Psoas muscle (tissue), 8 donors: ENCODE measurements around the gene SRRM3. TPM values are rescaled to one million over a fixed set of nuclear protein-coding genes. Genes with fewer than 3 reads are reported as not detected.
"Not testable (repeated sequence)": the region's sequence is repeated elsewhere in the genome, so short reads cannot be mapped to it uniquely, and the experiment has no call there.

Experiments used
- ATAC-seq, 4 donors: fragments of 200-7000 bp; cut with Tn5 transposase; one replicate each; pipeline ENCODE4 v1.9.1; 2020; ENCODE audit warnings: moderate library complexity in 3 of 4, mild to moderate bottlenecking in 2 of 4
- DNase-seq, 2 donors: peaks; one replicate each; pipeline ENCODE4 v3.0.0-alpha.2; 2020
- H3K27ac ChIP-seq: fragments of 200-600 bp; one replicate; pipeline ENCODE4 v1.8.0; 2022
- H3K27me3 ChIP-seq, 3 donors: fragments of 200-600 bp in 1 of 3; one replicate each; pipeline versions ENCODE4 v1.6.1 to v1.8.0; 2013 to 2022; ENCODE audit warnings: low read length in 2 of 3, mild to moderate bottlenecking in 2 of 3, moderate library complexity in 1 of 3; ENCODE audit not compliant: insufficient read depth in 3 of 3
- H3K36me3 ChIP-seq, 2 donors: fragments of 200-600 bp in 1 of 2; one replicate each; pipeline versions ENCODE4 v1.6.1 to v1.8.0; 2013 to 2022; ENCODE audit warnings: low read depth in 1 of 2, mild to moderate bottlenecking in 1 of 2, moderate library complexity in 1 of 2; ENCODE audit not compliant: insufficient read depth in 1 of 2
- H3K4me1 ChIP-seq: fragments of 200-600 bp; one replicate; pipeline ENCODE4 v1.8.0; 2022
- H3K4me3 ChIP-seq: fragments of 200-600 bp; one replicate; pipeline ENCODE4 v1.8.0; 2022; ENCODE audit warnings: mild to moderate bottlenecking
- H3K9me3 ChIP-seq: fragments of 200-600 bp; one replicate; pipeline ENCODE4 v1.8.0; 2022
- WGBS, 3 donors: extraction: QIAGEN DNeasy Blood & Tissue Kit; methylation state at CpG; one replicate each; pipeline versions ENCODE4 v1.1.6 to v1.1.7; 2013; 5-methylcytosine and 5-hydroxymethylcytosine counted together
- intact Hi-C, 2 donors: fragments of 100-400 bp; cut with DNase I; formaldehyde crosslinking; loops; one replicate each; pipeline versions ENCODE4 v1.11.0 to v1.14.2; 2022
- polyA plus RNA-seq, 3 donors: library from polyadenylated mRNA; stranded (reverse); fragments of 200-250 nt; gene quantifications; one replicate each; pipeline ENCODE4 v1.2.3, GENCODE V29; 2013
- total RNA-seq, 4 donors: library from RNA; stranded (reverse); fragmentation: NEBNext Ultra II Directional in 2 of 4; extraction: Animal tissue kit (Norgen Biotek cat#: 25700) in 2 of 4; gene quantifications; one replicate each; pipeline versions ENCODE4 v1.2.1 to v1.2.4, GENCODE V29; 2021 to 2023
- TF ChIP-seq, protein P1 (sequence below): fragments of 200-600 bp; IDR thresholded peaks from one replicate; pipeline ENCODE4 v1.8.0; 2022; ENCODE audit warnings: antibody characterized with exemption
- donor health status: healthy with polysubstance abuse.
- donor health status: DM: no; HTN: no; CAD: no; lungs with moderate emphysema.
- donor health status: Bipolar disorder and iron deficiency.
- donor health status: healthy.
- donor health status: DM: yes; HTN: yes; CAD: no.
- donor health status: DM: no; HTN: no; CAD: no.
- donor health status: DM: no; HTN: no; CAD: no.
- donor health status: DM: yes; HTN: yes; CAD: no.

The SRRM3 gene
- total and polyA plus RNA-seq, 7 donors = 0.48 to 5.4 (median 0.69) TPM

DNA sequence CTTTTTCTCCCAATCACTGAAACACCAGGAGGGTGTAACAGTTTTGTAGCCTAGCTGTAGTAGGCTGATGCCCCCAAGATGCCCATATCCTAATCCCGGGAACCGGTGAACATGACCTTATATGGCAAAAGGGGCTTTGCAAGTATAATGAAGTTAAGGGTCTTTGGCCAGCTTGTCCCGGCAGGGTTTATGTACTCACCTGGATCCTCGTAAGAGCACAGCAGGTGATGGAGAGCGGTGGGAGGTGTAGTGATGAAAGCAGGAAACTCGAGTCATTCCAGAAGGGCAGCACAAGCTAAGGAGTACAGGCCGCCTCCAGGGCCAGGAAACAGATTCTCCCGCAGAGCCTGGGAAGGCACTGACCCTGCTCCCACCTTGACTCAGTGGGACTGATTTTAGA lies 37.9 kb upstream of the SRRM3 start:
- H3K36me3 ChIP-seq, H3K27me3 ChIP-seq, intact Hi-C loops, H3K4me3 ChIP-seq, ATAC-seq, DNase-seq, H3K27ac ChIP-seq, H3K4me1 ChIP-seq, H3K9me3 ChIP-seq: not testable (repeated sequence)
- 43 to 53% (median 47%) methylated on average over 8 of the region's 8 CpGs for WGBS, 3 donors

DNA sequence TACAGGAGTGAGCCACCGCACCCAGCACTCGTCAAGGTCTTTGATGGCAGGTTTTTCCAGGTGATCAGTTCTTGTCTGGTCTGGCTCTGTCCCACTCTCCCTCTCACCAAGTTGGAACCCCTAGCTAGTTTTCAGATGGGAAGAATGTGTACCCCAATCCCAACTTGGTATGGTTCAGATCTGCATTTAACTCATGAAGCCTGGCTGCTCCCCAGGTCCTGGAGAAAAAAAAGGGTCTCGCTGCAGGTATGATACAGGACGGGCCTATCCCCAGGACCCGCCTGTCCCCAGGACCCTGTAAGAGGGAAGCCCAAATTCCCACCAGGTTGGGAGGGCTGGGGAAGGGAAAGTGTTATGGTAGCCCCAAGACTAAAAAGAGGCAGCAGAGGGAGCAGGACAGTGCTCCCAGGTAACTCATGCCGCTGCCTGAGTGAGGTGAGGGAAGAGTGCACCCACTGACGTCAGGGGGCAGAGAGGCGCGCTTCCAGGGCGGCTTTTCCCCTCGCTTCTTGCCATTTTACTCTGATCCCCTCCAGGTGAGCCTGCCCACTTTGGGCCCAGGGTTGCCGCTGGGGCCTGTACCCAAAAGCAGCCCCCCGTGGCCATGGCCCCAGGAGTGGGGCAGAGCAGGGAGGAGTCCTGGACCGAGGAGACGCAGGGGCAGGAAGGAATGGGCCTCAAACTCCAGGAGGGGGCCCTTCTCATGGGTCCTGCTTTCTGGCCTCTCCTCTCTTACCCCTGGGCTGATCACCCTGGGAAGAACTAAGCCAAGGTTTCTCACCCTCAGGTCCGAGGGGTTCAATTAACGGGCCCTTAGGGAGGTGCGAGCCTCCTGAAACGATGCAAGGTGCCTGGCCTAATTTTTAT lies 36.4 kb upstream of the SRRM3 start:
- H3K36me3 ChIP-seq = no peaks in the 10 kb centered on the region
- no peaks in the 10 kb centered on the region for H3K4me1 ChIP-seq
- no peak for DNase-seq
- 96 to 99% (median 97%) methylated on average over 18 to 19 of the region's 19 CpGs for WGBS, 3 donors
- TF ChIP-seq, protein P1, sequence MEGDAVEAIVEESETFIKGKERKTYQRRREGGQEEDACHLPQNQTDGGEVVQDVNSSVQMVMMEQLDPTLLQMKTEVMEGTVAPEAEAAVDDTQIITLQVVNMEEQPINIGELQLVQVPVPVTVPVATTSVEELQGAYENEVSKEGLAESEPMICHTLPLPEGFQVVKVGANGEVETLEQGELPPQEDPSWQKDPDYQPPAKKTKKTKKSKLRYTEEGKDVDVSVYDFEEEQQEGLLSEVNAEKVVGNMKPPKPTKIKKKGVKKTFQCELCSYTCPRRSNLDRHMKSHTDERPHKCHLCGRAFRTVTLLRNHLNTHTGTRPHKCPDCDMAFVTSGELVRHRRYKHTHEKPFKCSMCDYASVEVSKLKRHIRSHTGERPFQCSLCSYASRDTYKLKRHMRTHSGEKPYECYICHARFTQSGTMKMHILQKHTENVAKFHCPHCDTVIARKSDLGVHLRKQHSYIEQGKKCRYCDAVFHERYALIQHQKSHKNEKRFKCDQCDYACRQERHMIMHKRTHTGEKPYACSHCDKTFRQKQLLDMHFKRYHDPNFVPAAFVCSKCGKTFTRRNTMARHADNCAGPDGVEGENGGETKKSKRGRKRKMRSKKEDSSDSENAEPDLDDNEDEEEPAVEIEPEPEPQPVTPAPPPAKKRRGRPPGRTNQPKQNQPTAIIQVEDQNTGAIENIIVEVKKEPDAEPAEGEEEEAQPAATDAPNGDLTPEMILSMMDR = no peak
- ATAC-seq = no peak
- no peak overlapping the region for H3K4me3 ChIP-seq
- intact Hi-C loops = no loop called here
- no peak overlapping the region for H3K27ac ChIP-seq
- no peaks in the 10 kb centered on the region for H3K9me3 ChIP-seq
- no peaks in the 10 kb centered on the region for H3K27me3 ChIP-seq

DNA sequence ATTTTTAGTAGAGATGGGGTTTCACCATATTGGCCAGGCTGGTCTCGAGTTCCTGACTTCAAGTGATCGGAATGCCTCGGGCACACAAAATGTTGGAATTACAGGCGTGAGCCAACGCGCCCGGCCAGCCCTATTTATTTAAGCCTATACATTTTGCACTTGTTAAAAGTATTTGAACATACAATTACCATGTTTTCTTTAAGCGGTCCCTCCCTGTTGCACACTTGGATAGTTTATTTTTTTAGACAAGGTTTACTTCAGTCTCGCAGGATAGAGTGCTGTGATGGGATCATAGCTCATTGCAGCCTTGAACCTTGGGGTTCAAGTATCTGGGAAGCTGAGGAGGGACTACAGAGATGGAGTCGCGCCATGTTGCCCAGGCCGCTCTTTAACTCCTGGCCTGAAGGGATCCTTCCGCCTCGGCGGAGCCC lies 35.7 kb upstream of the SRRM3 start:
- no peak for ATAC-seq
- peak overlapping the region; percentile 81 for H3K4me3 ChIP-seq
- TF ChIP-seq, protein P1 = no peak
- no peaks in the 10 kb centered on the region for H3K4me1 ChIP-seq
- DNase-seq = no peak
- H3K36me3 ChIP-seq = no peaks in the 10 kb centered on the region
- H3K9me3 ChIP-seq = no peaks in the 10 kb centered on the region
- WGBS, 3 donors = 84 to 90% (median 87%) methylated on average over 15 of the region's 15 CpGs
- H3K27ac ChIP-seq = peak overlapping the region; percentile 95
- no peaks in the 10 kb centered on the region for H3K27me3 ChIP-seq
- intact Hi-C loops = no loop called here

DNA sequence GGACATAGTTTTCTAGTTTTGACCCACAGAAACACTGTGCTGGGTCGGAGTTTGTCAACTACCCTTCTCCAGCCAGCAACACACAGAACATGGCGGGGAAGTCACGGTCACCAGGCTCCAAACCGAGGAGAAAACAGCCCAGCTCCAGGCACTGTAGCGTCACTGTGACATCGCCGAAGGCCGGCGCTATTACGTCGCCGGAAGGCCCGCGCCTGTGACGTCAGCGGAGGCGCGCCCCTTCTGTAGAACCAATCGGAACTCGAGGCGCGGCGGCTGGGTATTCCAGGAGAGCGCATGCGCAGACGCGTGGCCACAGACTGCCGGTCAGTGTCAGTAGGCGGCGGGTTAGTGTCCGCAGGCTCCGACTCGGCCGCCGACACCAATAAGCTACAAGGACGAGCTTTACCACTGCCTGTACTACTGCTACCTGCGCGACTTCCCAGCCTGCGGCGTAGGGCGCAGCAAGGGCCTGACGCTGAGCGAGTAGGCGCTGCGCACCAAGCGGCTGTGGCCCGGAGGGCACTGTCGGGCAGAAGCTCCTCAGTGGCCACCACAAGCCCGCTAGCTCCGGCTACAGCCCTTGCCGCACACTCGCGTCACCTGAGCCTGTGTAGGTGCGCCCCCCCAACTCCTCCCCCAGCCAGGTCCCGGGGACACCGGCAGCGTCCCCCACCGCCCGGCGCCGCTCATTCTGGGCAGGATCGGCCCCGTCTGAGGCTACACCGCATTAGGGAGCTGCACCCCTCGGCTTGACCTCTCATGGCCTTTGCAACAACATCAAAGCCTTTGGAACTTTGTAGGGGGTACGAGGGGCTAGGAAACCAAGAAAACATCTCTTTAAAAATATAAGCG lies 35.1 kb upstream of the SRRM3 start:
- H3K4me3 ChIP-seq = peak overlapping the region; percentile 81
- peak overlapping the region; percentile 95 for H3K27ac ChIP-seq
- DNase-seq (peak; percentile 99 to 100), ATAC-seq (peak; percentile 97 to 99 (median 98))
- intact Hi-C loops = no loop called here
- TF ChIP-seq, protein P1 = peak; percentile 30
- no peaks in the 10 kb centered on the region for H3K9me3 ChIP-seq
- no peaks in the 10 kb centered on the region for H3K27me3 ChIP-seq
- WGBS, 3 donors = 1 to 3% (median 1%) methylated on average over 59 to 67 of the region's 67 CpGs
- H3K36me3 ChIP-seq = no peaks in the 10 kb centered on the region
- no peaks in the 10 kb centered on the region for H3K4me1 ChIP-seq
